SK-N-SH treated with all-trans-retinoic acid at 6 μM for 48 hours (cell line): ENCODE results near the gene CXCL5.

Experiments used
- ATAC-seq: fragments of 200-7000 bp; cut with Tn5 transposase; 3 replicates; pipeline ENCODE4 v1.9.1; 2020; ENCODE audit warnings: mild to moderate bottlenecking, moderate library complexity
- ARNTL ChIP-seq: fragments of 450-650 bp; formaldehyde crosslinking; IDR thresholded peaks from 2 replicates; pipeline ENCODE4 v1.5.0; 2020; ENCODE audit warnings: low read depth, mild to moderate bottlenecking, moderate library complexity, borderline replicate concordance
- BACH2 ChIP-seq: fragments of 250-450 bp; sonication (Bioruptor Pico); IDR thresholded peaks from 2 replicates; pipeline ENCODE4 v1.9.0; 2021; ENCODE audit warnings: mild to moderate bottlenecking, borderline replicate concordance
- CSDC2 ChIP-seq: fragments of 250-450 bp; sonication (Bioruptor Pico); IDR thresholded peaks from 2 replicates; pipeline ENCODE4 v1.5.0; 2020; ENCODE audit warnings: mild to moderate bottlenecking, moderate library complexity
- ESRRG ChIP-seq: fragments of 250-450 bp; sonication (Bioruptor Pico); IDR thresholded peaks from 2 replicates; pipeline ENCODE4 v1.6.1; 2021; ENCODE audit warnings: mild to moderate bottlenecking
- GLIS3 ChIP-seq: fragments of 250-450 bp; sonication (Bioruptor Pico); IDR thresholded peaks from 2 replicates; pipeline ENCODE4 v1.5.0; 2020; ENCODE audit warnings: mild to moderate bottlenecking, moderate library complexity
- ISL1 ChIP-seq: fragments of 250-450 bp; sonication (Bioruptor Pico); IDR thresholded peaks from 2 replicates; pipeline ENCODE4 v2.1.2; 2022; ENCODE audit warnings: mild to moderate bottlenecking, moderate library complexity
- OSR1 ChIP-seq: fragments of 250-450 bp; sonication (Bioruptor Pico); IDR thresholded peaks from 2 replicates; pipeline ENCODE4 v1.8.0; 2022; ENCODE audit warnings: moderate library complexity, mild to moderate bottlenecking, inconsistent platforms
- POU6F1 ChIP-seq: fragments of 250-450 bp; sonication (Bioruptor Pico); IDR thresholded peaks from 2 replicates; pipeline ENCODE4 v1.8.0; 2021; ENCODE audit warnings: low read depth, mild to moderate bottlenecking, moderate library complexity, borderline replicate concordance
- PPARA ChIP-seq: fragments of 250-450 bp; sonication (Bioruptor Pico); IDR thresholded peaks from 2 replicates; pipeline ENCODE4 v1.5.0; 2020; ENCODE audit warnings: mild to moderate bottlenecking, borderline replicate concordance
- RARB ChIP-seq: fragments of 250-450 bp; sonication (Bioruptor Pico); IDR thresholded peaks from 2 replicates; pipeline ENCODE4 v1.8.0; 2021; ENCODE audit warnings: mild to moderate bottlenecking, moderate library complexity
- SNAI2 ChIP-seq: fragments of 250-450 bp; sonication (Bioruptor Pico); IDR thresholded peaks from 2 replicates; pipeline ENCODE4 v1.5.0; 2020; ENCODE audit warnings: mild to moderate bottlenecking, moderate library complexity
- TCF4 ChIP-seq: fragments of 250-450 bp; sonication (Bioruptor Pico); IDR thresholded peaks from 2 replicates; pipeline ENCODE4 v1.8.0; 2021; ENCODE audit warnings: mild to moderate bottlenecking, moderate library complexity, borderline replicate concordance
- TOX ChIP-seq: fragments of 250-450 bp; sonication (Bioruptor Pico); IDR thresholded peaks from 2 replicates; pipeline ENCODE4 v1.8.0; 2021; ENCODE audit warnings: mild to moderate bottlenecking, moderate library complexity, borderline replicate concordance
- ZC3H10 ChIP-seq: fragments of 250-450 bp; sonication (Bioruptor Pico); IDR thresholded peaks from 2 replicates; pipeline ENCODE4 v1.5.1; 2021; ENCODE audit warnings: mild to moderate bottlenecking, moderate library complexity
- ZFP3 ChIP-seq: fragments of 250-450 bp; sonication (Bioruptor Pico); IDR thresholded peaks from 2 replicates; pipeline ENCODE4 v1.5.0; 2020; ENCODE audit warnings: mild to moderate bottlenecking, moderate library complexity
- ZFP30 ChIP-seq: fragments of 450-650 bp; formaldehyde crosslinking; IDR thresholded peaks from 2 replicates; pipeline ENCODE4 v1.5.0; 2022; ENCODE audit warnings: mild to moderate bottlenecking, moderate library complexity
- ZNF565 ChIP-seq: fragments of 450-650 bp; formaldehyde crosslinking; conservative IDR thresholded peaks from 2 replicates; pipeline ENCODE4 v1.5.0; 2020; ENCODE audit warnings: low read depth, mild to moderate bottlenecking, moderate library complexity
- ZNF70 ChIP-seq: fragments of 450-650 bp; formaldehyde crosslinking; IDR thresholded peaks from 2 replicates; pipeline ENCODE4 v1.5.0; 2020; ENCODE audit warnings: mild to moderate bottlenecking, moderate library complexity
- ZNF8 ChIP-seq: fragments of 450-650 bp; formaldehyde crosslinking; IDR thresholded peaks from 2 replicates; pipeline ENCODE4 v1.5.0; 2020; ENCODE audit warnings: mild to moderate bottlenecking, moderate library complexity
- TF ChIP-seq, protein P1 (sequence below): fragments of 250-450 bp; sonication (Bioruptor Pico); IDR thresholded peaks from 2 replicates; pipeline ENCODE4 v1.5.1; 2021; ENCODE audit warnings: mild to moderate bottlenecking, moderate library complexity
- TF ChIP-seq, protein P2 (sequence below): fragments of 250-450 bp; sonication (Bioruptor Pico); IDR thresholded peaks from 2 replicates; pipeline ENCODE4 v1.5.1; 2020; ENCODE audit warnings: low read depth, mild to moderate bottlenecking, moderate library complexity
- TF ChIP-seq, protein P3 (sequence below): fragments of 250-450 bp; sonication (Bioruptor Pico); IDR thresholded peaks from 2 replicates; pipeline ENCODE4 v1.5.0; 2020; ENCODE audit warnings: mild to moderate bottlenecking, moderate library complexity

The CXCL5 gene

DNA sequence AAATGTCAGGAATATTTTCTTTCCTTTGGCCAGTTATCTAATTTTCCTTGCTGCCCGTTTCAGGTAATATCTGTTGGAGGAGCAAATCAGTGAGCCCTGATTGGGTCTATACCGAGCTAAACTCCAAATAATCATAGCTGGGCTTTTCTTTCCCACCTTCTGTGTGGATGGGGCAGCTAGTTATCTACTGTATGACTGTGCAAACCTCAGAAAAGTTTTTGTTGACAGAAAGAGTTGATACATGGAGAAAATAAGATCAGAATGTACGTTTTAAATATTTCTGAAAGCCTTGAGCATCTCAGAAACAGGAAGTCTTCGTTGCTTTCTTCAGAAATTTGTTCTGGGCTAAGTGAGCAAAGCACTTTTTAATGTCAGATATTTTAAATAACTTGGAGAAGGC is 6.2 kb upstream of the CXCL5 start (continued):
- TF ChIP-seq, protein P1, sequence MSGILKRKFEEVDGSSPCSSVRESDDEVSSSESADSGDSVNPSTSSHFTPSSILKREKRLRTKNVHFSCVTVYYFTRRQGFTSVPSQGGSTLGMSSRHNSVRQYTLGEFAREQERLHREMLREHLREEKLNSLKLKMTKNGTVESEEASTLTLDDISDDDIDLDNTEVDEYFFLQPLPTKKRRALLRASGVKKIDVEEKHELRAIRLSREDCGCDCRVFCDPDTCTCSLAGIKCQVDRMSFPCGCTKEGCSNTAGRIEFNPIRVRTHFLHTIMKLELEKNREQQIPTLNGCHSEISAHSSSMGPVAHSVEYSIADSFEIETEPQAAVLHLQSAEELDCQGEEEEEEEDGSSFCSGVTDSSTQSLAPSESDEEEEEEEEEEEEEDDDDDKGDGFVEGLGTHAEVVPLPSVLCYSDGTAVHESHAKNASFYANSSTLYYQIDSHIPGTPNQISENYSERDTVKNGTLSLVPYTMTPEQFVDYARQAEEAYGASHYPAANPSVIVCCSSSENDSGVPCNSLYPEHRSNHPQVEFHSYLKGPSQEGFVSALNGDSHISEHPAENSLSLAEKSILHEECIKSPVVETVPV (CRISPR knock-in tag) = no peak

DNA sequence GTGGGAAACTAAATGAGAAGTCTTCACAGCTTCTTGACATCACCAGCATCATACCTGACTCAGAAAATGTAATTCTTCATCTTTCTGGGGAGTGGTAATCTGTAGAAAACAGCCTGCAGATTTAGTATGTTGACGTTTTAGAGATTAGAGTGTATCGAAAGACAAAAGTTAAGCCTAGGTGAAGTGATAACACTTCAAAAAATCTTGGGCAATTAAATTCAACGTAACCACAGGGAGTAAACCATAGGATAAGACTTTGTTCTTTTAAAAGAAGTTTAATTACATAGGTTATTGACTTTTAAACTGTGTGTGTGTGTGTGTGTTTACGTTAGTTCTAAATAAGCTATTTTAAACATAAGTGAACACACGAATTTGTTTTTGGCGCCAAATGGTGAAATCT is 1.8 kb upstream of the CXCL5 start:
- TF ChIP-seq TCF4 (no peak), OSR1 (CRISPR knock-in tag) (no peak), ZNF70 (CRISPR knock-in tag) (no peak), CSDC2 (CRISPR knock-in tag) (no peak), ESRRG (no peak), ARNTL (CRISPR knock-in tag) (no peak), ZC3H10 (no peak), ZFP3 (CRISPR knock-in tag) (no peak)
- TF ChIP-seq, protein P2, sequence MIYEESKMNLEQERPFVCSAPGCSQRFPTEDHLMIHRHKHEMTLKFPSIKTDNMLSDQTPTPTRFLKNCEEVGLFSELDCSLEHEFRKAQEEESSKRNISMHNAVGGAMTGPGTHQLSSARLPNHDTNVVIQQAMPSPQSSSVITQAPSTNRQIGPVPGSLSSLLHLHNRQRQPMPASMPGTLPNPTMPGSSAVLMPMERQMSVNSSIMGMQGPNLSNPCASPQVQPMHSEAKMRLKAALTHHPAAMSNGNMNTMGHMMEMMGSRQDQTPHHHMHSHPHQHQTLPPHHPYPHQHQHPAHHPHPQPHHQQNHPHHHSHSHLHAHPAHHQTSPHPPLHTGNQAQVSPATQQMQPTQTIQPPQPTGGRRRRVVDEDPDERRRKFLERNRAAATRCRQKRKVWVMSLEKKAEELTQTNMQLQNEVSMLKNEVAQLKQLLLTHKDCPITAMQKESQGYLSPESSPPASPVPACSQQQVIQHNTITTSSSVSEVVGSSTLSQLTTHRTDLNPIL (CRISPR knock-in tag) = no peak
- TF ChIP-seq, all 23 proteins: peak for 0
- ATAC-seq = no peak

DNA sequence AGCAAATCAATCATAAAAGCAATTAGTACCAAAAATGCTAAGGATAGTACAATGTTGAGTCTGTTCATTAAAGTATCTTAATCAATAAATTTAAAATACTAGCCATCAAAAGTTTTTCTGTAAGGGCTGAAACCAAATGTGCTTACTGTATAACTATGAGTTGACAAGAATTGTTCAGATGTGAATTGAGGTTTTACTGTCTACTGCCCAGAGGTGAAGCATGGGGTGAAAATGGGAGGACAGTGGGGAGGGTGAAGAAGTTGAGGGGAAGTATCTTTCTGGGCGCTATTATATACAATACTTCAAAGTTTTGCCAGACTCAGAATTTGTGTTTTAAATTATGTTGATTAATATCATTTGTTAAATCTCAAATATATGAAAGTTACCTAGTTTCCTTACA is 6.4 kb downstream of the CXCL5 start:
- TF ChIP-seq ESRRG = no peak
- TF ChIP-seq ZFP30 (CRISPR knock-in tag) = no peak
- no peak for TF ChIP-seq ARNTL (CRISPR knock-in tag)
- no peak for TF ChIP-seq POU6F1
- no peak for TF ChIP-seq ZNF565
- ATAC-seq = no peak

DNA sequence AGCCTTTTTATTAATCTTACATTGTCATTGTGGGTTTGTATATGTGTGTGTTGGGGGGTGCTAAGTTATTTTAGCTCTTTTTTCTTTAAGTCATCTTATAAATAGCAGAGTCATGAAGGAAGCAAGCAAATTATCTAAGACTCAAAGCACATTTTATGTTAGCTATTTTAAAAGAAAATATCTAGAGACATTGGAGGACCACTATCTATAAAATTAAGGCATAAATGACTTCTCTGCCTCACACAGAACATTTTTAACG is 6.8 kb downstream of the CXCL5 start:
- no peak for TF ChIP-seq GLIS3
- TF ChIP-seq ZNF70 (CRISPR knock-in tag) = no peak
- TF ChIP-seq, protein P1 (CRISPR knock-in tag) = no peak
- TF ChIP-seq ZFP3 (CRISPR knock-in tag) = no peak
- no peak for TF ChIP-seq BACH2
- TF ChIP-seq, protein P2 (CRISPR knock-in tag) = no peak
- no peak for TF ChIP-seq RARB (CRISPR knock-in tag)
- ATAC-seq = no peak

DNA sequence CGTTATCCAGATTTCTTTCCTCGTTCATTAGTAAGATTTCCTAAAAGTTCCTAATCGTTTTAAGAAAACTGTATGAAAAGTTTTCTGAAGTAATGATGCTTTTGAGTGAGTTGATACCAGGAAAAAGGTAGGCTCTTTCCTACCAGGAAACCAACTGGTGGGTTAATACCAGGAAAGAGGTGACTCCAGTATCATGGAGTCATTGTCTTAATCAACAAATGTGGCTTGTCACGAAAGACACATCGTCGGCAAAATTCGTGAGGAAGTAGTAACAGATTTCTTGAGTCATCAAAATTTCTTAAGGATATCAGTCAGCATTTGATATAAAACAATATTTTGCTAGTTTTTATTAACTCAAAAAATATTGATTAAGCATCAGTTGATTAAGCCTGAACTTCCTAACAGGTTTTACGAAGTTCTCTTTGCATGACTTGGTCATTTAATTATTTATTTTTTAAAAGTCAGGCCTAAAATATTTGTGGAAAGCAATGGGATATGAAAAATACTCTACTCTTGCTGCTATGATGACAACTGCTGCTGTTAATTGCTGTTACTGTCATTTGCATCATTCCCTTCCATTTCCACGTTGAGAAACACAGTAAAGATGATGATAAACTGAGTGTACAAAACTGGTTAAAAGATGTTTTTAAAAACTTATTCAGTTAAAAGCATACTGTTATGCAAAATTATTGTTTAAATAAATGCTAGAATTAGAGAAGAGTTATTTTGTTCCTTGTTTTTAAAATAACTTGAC is 7.3 kb downstream of the CXCL5 start:
- ATAC-seq = no peak
- TF ChIP-seq ARNTL (CRISPR knock-in tag) (no peak), RARB (CRISPR knock-in tag) (no peak), ZNF70 (CRISPR knock-in tag) (no peak), ZFP3 (CRISPR knock-in tag) (no peak), TCF4 (no peak), PPARA (CRISPR knock-in tag) (no peak), ZFP30 (CRISPR knock-in tag) (no peak), SNAI2 (CRISPR knock-in tag) (no peak), CSDC2 (CRISPR knock-in tag) (no peak), TOX (no peak), ISL1 (no peak), OSR1 (CRISPR knock-in tag) (no peak), BACH2 (no peak), ZNF8 (CRISPR knock-in tag) (no peak), ZNF565 (no peak), ZC3H10 (no peak)
- TF ChIP-seq, protein P3, sequence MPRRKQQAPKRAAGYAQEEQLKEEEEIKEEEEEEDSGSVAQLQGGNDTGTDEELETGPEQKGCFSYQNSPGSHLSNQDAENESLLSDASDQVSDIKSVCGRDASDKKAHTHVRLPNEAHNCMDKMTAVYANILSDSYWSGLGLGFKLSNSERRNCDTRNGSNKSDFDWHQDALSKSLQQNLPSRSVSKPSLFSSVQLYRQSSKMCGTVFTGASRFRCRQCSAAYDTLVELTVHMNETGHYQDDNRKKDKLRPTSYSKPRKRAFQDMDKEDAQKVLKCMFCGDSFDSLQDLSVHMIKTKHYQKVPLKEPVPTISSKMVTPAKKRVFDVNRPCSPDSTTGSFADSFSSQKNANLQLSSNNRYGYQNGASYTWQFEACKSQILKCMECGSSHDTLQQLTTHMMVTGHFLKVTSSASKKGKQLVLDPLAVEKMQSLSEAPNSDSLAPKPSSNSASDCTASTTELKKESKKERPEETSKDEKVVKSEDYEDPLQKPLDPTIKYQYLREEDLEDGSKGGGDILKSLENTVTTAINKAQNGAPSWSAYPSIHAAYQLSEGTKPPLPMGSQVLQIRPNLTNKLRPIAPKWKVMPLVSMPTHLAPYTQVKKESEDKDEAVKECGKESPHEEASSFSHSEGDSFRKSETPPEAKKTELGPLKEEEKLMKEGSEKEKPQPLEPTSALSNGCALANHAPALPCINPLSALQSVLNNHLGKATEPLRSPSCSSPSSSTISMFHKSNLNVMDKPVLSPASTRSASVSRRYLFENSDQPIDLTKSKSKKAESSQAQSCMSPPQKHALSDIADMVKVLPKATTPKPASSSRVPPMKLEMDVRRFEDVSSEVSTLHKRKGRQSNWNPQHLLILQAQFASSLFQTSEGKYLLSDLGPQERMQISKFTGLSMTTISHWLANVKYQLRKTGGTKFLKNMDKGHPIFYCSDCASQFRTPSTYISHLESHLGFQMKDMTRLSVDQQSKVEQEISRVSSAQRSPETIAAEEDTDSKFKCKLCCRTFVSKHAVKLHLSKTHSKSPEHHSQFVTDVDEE (CRISPR knock-in tag) = no peak
- TF ChIP-seq, protein P2 (CRISPR knock-in tag) = no peak
